Activated CD4-positive, alpha-beta T cell treated with anti-CD3 and anti-CD28 coated beads, Interleukin-2, amount 10 ng/mL, durations not matched to agents 7 days and 5 days (primary cell): ENCODE measurements around the gene CPLX1. TPM values are rescaled to one million over a fixed set of nuclear protein-coding genes. Genes with fewer than 3 reads are reported as not detected.

Experiments
- CTCF ChIA-PET: fragments of 350-600 bp; sonication (Branson Sonifier 250); formaldehyde crosslinking; loops from one replicate; lab custom pipeline; 2021; ENCODE audit warnings: antibody characterized with exemption; lab: Charles Lee
- POLR2A ChIA-PET: fragments of 350-600 bp; sonication (Branson Sonifier 250); formaldehyde crosslinking; loops from one replicate; lab custom pipeline; 2021; ENCODE audit warnings: antibody characterized with exemption; lab: Charles Lee
- DNase-seq: peaks from one replicate; pipeline ENCODE4 v3.0.0-alpha.2; 2020
- H3K27ac Mint-ChIP-seq: one replicate; pipeline ENCODE4 v1.8.0; 2021; ENCODE audit warnings: mild to moderate bottlenecking, moderate library complexity, mixed read lengths
- H3K27me3 Mint-ChIP-seq: one replicate; pipeline ENCODE4 v1.8.0; 2021; ENCODE audit warnings: mixed read lengths
- H3K36me3 Mint-ChIP-seq: one replicate; pipeline ENCODE4 v1.8.0; 2021; ENCODE audit warnings: low read depth, mixed read lengths
- H3K4me1 Mint-ChIP-seq: one replicate; pipeline ENCODE4 v1.8.0; 2021; ENCODE audit warnings: mixed read lengths
- H3K4me3 Mint-ChIP-seq: one replicate; pipeline ENCODE4 v1.8.0; 2021; ENCODE audit warnings: mild to moderate bottlenecking, moderate library complexity, mixed read lengths
- H3K9me3 Mint-ChIP-seq: one replicate; pipeline ENCODE4 v1.8.0; 2021; ENCODE audit warnings: mixed read lengths
- total RNA-seq, 2 experiments: library from RNA; stranded (reverse); gene quantifications; one replicate each; pipeline ENCODE4 v1.2.3, GENCODE V29; 2021

Gene CPLX1
- under 1 TPM; 0.17 to 0.42 TPM for total RNA-seq

DNA sequence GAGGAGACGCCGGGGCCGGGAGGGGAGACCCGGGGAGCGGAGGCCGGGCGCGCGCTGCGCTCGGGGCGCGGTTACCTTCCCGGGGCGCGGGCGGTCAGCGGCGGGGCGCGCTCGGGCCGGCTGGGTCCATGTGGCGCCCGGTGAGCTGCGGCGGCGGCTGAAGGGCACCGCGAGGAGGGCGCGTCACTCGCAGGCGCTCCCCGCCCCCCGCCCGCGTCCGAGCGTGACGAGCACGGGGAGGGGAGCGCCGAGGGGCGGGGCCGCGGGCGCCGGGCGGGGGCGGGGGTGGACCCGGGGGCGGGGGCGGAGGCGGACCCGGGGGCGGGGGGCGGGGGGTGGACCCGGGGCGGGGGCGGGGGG lies at the start of gene CPLX1:
CPLX1 (minus strand) TSS at position 159 of the 360 bp plus-strand sequence. CDS start 1,607 bp downstream, outside the sequence.
- H3K36me3 Mint-ChIP-seq, result no peaks in the 10 kb centered on the region
- ChIA-PET CTCF (interaction anchor here (0.6 kb wide), 1 partner anchor 223 kb away, joined by 3 read pairs; no protein-coding TSS in a partner anchor), POLR2A (no interaction called here)
- no peaks in the 10 kb centered on the region for H3K9me3 Mint-ChIP-seq
- peaks cover 2% of the 10 kb centered on the region for H3K4me1 Mint-ChIP-seq
- H3K27ac Mint-ChIP-seq, result no peak within 1 kb of the TSS
- DNase-seq, result no peak
- no peak within 1 kb of the TSS for H3K4me3 Mint-ChIP-seq
- H3K27me3 Mint-ChIP-seq, result peaks cover 41% of the 10 kb centered on the region

DNA sequence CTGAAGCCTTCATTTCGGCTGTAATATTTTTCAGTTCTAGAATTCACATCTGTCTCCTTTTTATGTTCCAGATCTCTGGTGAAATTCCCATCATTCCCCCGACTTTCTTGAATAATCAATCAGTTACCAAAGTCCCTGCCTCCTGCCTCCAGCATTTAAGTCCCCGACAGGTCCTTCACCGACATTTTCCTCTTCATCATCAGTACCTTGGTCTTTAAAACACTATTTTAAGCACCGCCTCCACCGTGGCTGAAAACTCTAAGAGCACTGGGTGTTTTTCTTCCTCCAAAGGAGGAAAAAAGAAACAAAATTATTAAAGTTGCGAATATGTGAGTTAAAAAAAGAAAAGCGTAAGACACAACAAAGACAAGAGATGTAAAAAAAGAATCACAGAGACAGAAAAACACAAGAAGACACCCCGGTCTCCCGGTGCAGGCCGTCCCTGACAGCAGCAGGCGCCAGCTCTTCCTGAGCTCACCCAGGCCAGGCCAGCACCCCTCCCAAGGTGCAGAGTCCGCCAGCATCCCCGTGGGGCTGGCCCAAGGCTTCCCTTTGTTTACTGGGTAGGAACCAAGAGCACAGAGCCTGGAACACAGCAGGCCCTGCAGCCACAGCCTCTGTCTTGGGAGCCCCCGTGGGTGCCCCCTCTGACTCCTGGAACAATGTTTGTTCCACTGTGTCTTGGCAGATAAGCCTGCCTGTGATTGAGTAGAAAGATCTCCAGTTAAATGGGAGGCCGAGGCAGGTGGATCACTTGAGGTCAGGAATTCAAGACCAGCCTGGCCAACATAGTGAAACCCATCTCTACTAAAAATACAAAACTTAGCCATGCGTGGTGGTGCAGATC lies 49.3 kb upstream of the CPLX1 start:
- H3K4me3 Mint-ChIP-seq, result no peak overlapping the region
- no peak overlapping the region for H3K27ac Mint-ChIP-seq

DNA sequence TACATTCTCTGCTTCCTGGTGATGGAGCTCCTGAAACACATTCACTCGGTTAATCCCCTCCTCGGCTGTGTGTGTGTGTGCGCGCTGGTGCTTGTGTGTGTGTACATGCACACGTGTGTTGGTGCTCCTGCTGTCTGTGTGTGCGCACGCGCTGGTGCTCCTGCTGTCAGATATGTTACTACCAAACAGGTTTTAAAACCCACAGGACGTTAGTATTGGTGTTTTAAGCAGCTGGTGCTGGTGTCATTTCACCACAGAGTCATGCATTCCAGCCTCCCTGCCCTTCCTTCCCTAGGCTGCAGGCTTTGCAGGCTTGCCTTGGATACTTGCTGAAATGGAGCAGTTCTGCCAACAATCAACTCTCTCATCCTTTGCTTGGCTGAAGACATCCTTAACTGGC lies 48.1 kb upstream of the CPLX1 start:
- Mint-ChIP-seq H3K27ac (no peak overlapping the region), H3K4me3 (no peak overlapping the region), H3K4me1 (peaks cover 13% of the 10 kb centered on the region), H3K27me3 (no peaks in the 10 kb centered on the region), H3K36me3 (peaks cover 60% of the 10 kb centered on the region), H3K9me3 (peaks cover 6% of the 10 kb centered on the region)
- CTCF ChIA-PET, result no interaction called here
- DNase-seq, result no peak
- POLR2A ChIA-PET, result no interaction called here

More for the DNA sequence above, 49.3 kb upstream of the CPLX1 start:
- peaks cover 58% of the 10 kb centered on the region for H3K36me3 Mint-ChIP-seq
- DNase-seq, result no peak
- no peaks in the 10 kb centered on the region for H3K27me3 Mint-ChIP-seq
- ChIA-PET POLR2A (interaction anchor here (0.7 kb wide), 1 partner anchor 151 kb away, joined by 3 read pairs; no protein-coding TSS in a partner anchor), CTCF (no interaction called here)
- H3K9me3 Mint-ChIP-seq, result no peaks in the 10 kb centered on the region
- H3K4me1 Mint-ChIP-seq, result peaks cover 24% of the 10 kb centered on the region

DNA sequence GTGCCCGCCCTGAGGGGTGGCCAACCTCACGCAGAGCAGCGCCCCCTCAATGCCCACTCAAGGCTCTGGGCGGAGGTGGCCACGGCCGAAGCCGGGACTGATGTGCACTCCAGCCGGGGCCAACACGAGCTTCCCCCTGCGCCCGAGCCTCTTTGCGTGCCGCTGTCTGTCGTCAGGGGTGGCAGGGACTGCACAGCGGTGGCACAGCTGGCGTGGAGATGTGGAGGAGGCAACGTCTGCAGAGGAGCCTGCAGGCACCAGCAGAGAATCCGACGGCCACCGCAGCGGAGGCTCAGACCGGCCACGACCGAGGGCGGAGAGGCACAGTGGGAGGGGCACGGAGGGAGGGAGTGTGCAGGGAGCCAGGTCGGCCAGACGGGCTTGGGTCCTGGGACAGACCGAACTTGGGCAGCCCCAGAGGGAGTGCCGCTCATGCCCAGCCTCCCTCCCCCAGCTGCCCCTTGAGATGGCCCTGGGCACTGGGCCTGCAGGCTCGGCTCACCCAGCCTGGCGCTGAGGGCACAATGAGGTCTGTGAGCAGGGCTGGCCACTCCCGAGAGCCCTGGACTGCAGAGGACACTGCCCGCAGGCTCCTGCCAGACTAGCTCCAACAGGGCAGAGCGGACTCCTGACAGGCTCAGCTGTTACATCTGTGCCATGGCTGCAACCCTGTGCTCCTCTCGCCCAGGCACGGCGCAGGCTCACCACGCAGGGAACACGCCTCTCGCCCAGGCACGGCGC lies 46.5 kb upstream of the CPLX1 start:
- Mint-ChIP-seq H3K27me3 (no peaks in the 10 kb centered on the region), H3K4me3 (no peak overlapping the region), H3K27ac (no peak overlapping the region), H3K9me3 (peaks cover 6% of the 10 kb centered on the region), H3K4me1 (no peaks in the 10 kb centered on the region), H3K36me3 (peaks cover 56% of the 10 kb centered on the region)
- ChIA-PET POLR2A (no interaction called here), CTCF (no interaction called here)
- no peak for DNase-seq

DNA sequence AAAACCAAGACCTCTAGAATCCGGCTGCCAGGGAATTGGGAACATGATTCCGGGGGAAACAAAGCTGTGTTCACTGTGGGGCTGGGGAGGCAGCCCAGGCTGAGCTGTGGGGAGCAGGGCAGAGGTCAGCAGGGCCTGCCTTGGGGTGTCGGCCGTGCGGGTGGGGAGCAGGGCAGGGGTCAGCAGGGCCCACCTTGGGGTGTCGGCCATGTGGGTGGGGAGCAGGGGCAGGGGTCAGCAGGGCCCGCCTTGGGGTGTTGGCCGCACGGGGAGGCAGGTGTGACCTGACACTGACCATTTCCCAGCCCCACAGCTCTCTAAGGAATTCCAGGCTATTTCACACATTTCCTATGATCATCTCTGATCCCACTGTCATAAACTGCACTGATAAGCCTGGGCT lies 45.6 kb upstream of the CPLX1 start:
- Mint-ChIP-seq H3K4me3 (no peak overlapping the region), H3K27ac (no peak overlapping the region), H3K4me1 (no peaks in the 10 kb centered on the region), H3K27me3 (no peaks in the 10 kb centered on the region), H3K9me3 (peaks cover 6% of the 10 kb centered on the region), H3K36me3 (peaks cover 50% of the 10 kb centered on the region)
- POLR2A ChIA-PET, result no interaction called here
- no peak for DNase-seq
- CTCF ChIA-PET, result no interaction called here

DNA sequence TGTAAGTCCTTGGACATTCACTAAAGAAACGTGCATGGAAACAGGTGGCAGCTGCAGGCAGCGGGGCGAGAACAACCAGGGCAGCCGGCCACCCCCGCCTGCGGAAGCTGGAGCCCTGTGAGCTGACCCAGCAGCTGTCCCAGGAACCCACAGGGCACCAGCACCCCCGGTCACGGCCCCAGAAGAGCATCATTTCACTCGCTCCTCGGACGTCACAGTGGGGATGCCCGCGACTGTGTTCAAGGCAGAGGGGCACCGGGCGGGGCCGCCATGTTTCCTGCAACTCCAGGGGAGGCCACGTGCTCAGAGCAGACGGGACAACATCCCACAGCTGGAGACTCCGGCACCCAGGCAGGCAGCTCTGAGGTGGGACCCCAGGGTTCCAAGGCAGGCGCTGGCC lies 45.0 kb upstream of the CPLX1 start:
- ChIA-PET CTCF (no interaction called here), POLR2A (no interaction called here)
- H3K9me3 Mint-ChIP-seq, result peaks cover 6% of the 10 kb centered on the region
- H3K27ac Mint-ChIP-seq, result no peak overlapping the region
- H3K27me3 Mint-ChIP-seq, result no peaks in the 10 kb centered on the region
- peaks cover 47% of the 10 kb centered on the region for H3K36me3 Mint-ChIP-seq
- H3K4me1 Mint-ChIP-seq, result no peaks in the 10 kb centered on the region
- H3K4me3 Mint-ChIP-seq, result no peak overlapping the region
- DNase-seq, result no peak

DNA sequence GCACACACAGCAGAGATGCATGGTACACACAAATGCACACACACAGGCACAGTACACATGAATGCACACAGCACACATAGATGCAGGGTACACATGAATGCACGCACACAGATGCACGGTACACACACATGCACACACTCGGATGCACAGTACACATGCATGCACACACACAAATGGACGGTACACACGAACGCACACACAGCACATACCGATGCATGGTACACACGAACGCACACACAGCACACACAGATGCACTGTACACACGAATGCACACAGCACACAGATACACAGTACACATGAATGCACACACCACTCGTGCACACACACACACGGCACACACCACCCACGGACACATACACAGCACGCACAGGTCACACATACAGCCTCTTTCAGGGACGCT lies 43.8 kb upstream of the CPLX1 start:
- no peak for DNase-seq
- Mint-ChIP-seq H3K4me3 (no peak overlapping the region), H3K36me3 (peaks cover 43% of the 10 kb centered on the region), H3K4me1 (no peaks in the 10 kb centered on the region), H3K27ac (no peak overlapping the region), H3K27me3 (no peaks in the 10 kb centered on the region), H3K9me3 (peaks cover 6% of the 10 kb centered on the region)
- ChIA-PET CTCF (no interaction called here), POLR2A (no interaction called here)

DNA sequence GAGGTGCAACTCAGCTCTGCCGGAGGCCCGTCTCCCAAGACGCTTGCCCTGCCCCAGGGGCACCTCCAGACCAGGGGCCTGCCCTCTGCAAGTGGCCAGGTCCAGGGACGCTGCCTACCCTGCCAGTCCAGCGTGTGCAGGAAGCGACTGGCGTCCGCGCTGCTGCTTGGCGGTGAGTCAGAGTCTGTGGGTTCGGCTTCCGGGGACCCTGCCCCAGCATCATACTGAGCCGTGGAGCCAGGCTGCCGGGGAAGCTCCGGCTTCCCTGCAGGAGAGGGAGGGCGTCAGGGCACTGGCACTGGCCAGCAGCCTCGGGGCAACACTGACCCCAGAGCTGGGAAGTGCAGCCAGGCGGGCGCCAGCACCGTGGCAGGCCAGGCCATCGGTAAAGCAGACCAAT lies 42.5 kb upstream of the CPLX1 start:
- Mint-ChIP-seq H3K27me3 (no peaks in the 10 kb centered on the region), H3K27ac (no peak overlapping the region), H3K9me3 (peaks cover 6% of the 10 kb centered on the region), H3K36me3 (peaks cover 36% of the 10 kb centered on the region), H3K4me3 (no peak overlapping the region), H3K4me1 (no peaks in the 10 kb centered on the region)
- ChIA-PET POLR2A (no interaction called here), CTCF (no interaction called here)
- DNase-seq, result no peak

DNA sequence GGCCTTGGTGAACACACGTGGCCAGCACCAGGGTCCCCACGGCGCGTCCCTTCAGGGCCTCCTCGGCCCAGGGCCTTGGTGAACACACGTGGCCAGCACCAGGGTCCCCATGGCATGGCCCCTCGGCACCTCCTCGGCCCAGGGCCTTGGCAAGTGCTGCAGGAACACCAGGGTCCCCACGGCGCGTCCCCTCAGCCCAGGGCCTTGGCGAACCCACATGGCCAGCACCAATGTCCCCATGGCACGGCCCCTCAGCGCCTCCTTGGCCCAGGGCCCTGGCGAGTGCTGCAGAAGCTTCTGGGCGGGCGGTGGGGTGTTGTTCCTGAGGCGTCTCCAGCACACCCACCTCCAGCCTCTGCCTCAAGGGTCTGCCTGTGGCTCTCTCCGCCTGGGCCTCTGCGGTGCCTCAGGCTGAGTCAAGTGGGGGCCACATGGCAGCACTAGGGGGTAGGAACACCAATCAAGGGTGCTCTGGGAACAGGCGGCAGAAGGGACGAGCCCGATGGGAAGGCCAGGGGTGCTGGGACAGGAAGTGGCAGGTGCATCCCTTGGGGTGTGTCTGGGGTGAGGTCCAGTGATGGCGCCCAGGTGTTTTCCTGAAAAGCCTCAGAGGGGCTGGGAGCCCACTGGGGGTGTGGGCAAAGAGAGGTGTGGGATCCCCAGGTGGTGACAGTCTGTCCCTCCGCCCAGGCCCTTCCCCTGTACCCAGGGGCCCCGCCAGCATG lies 41.8 kb upstream of the CPLX1 start:
- Mint-ChIP-seq H3K4me1 (no peaks in the 10 kb centered on the region), H3K27me3 (no peaks in the 10 kb centered on the region), H3K9me3 (peaks cover 6% of the 10 kb centered on the region), H3K36me3 (peaks cover 42% of the 10 kb centered on the region), H3K4me3 (no peak overlapping the region), H3K27ac (no peak overlapping the region)
- POLR2A ChIA-PET, result no interaction called here
- DNase-seq, result no peak
- CTCF ChIA-PET, result no interaction called here

DNA sequence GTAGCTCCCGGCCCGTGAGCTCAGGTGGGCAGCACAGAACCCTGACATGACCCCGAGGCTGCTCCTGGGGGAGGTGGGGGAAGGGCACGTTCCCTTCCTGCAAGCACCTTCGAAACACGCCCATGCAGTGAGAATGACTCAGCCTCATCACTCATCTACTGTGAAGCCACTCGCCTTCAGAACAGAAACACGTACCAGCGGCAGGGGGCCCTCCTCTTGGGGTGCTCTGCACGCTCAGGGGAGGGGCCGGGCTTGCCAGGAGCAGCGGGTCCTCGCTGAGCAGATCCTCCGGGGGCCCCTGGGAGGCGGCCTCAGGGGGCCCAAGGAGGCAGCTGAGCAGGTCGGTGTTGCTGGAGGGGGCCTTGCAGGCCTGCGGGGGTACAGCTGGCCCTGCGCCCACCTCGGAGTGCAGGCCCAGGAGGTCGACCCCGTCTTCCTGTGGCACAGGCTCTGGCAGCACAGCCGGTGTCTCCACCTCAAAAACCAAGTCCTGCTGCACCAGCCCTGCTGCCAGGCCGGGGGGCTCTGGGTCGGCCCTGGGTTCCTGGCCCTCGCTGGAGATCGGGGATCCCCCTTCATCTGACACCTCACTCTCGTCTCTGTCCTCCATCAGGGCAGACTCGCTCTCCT lies 40.9 kb upstream of the CPLX1 start:
- H3K4me3 Mint-ChIP-seq, result no peak overlapping the region
- no peak overlapping the region for H3K27ac Mint-ChIP-seq
- H3K9me3 Mint-ChIP-seq, result peaks cover 6% of the 10 kb centered on the region
- no peaks in the 10 kb centered on the region for H3K4me1 Mint-ChIP-seq
- ChIA-PET POLR2A (no interaction called here), CTCF (interaction anchor here (1.0 kb wide), 1 partner anchor 10 kb away, joined by 3 read pairs; no protein-coding TSS in a partner anchor)
- no peaks in the 10 kb centered on the region for H3K27me3 Mint-ChIP-seq
- DNase-seq, result no peak
- H3K36me3 Mint-ChIP-seq, result peaks cover 46% of the 10 kb centered on the region

DNA sequence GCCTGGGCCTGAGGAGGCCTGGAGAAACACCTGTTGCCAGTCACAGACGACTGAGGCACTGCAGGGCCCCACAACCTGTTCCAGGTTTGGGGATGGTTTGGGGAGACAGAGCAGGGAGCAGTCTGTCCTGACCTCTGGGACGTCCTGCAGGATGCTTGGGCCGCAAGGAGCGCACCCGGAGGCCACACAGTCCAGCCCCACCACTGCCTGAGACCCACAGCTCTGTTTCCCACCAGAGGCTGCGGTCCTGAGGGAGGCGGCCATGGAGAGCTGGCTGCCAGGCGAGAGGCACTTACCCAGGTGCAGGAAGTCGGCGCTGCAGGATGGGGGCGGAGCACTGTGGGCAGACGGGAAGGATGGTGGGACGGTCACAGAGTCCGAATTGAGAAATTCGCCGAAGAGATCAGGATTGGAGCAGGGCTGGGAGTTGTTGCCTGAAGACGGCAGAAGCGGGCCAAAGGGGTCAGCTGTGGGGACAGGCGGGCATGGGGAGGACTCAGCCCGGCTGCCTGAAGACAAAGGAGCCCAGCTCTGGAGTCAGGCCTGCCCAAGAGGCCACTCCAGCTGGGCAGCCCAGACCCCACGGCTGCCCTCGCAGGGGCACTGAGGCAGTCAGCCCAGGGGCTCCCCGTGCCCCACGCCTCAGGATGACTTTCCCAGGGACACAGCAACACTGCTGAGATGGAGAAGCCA lies 40.3 kb upstream of the CPLX1 start:
- Mint-ChIP-seq H3K4me3 (no peak overlapping the region), H3K36me3 (peaks cover 46% of the 10 kb centered on the region)

DNA sequence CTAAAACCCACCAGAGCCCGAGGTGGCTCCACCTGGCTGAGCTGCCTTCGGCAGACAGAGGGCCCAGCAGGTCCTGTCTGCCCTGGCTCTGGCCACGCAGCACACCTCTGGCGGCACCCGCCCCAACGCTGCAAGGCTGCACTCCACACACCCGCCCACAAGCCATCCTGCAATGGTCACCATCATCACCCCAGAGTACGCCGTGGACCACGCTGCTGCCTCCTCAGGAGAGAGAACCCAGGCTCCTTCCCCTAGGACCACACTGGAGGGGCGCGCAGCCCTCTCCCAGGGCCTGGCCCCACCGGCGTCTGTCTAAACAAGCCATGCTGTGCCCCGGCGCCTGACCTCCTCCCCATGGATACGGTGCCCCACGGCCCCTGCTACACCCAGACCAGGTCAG lies 39.6 kb upstream of the CPLX1 start:
- POLR2A ChIA-PET, result no interaction called here
- Mint-ChIP-seq H3K4me3 (no peak overlapping the region), H3K4me1 (no peaks in the 10 kb centered on the region), H3K27me3 (no peaks in the 10 kb centered on the region), H3K36me3 (peaks cover 47% of the 10 kb centered on the region), H3K9me3 (peaks cover 6% of the 10 kb centered on the region), H3K27ac (no peak overlapping the region)
- CTCF ChIA-PET, result no interaction called here
- DNase-seq, result no peak

More for the DNA sequence above, 40.3 kb upstream of the CPLX1 start:
- no peaks in the 10 kb centered on the region for H3K4me1 Mint-ChIP-seq
- POLR2A ChIA-PET, result no interaction called here
- peaks cover 6% of the 10 kb centered on the region for H3K9me3 Mint-ChIP-seq
- H3K27ac Mint-ChIP-seq, result no peak overlapping the region
- CTCF ChIA-PET, result interaction anchor here (1.0 kb wide), 1 partner anchor 11 kb away, joined by 3 read pairs; no protein-coding TSS in a partner anchor
- no peaks in the 10 kb centered on the region for H3K27me3 Mint-ChIP-seq
- no peak for DNase-seq
